ENCODE data around the gene CABLES1.
"Not testable (repeated sequence)": the region's sequence is repeated elsewhere in the genome, so short reads cannot be mapped to it uniquely, and the experiment has no call there.

CABLES1 gene

GRCh38 chr18:23134780-23135549 is at the start of gene CABLES1:
CABLES1 (plus strand) TSS chr18:23135485; CDS start chr18:23135763, 278 bp downstream.
- Mint-ChIP-seq H3K27me3 (peaks cover 29% of the 10 kb centered on the region), H3K4me3 (peak within 1 kb of the TSS; percentile 79), H3K4me1 (ENCODE audit: low read depth) (peaks cover 14% of the 10 kb centered on the region), H3K36me3 (no peaks in the 10 kb centered on the region), H3K9me3 (ENCODE audit: low read depth) (no peaks in the 10 kb centered on the region), H3K27ac (peak within 1 kb of the TSS; percentile 38)

GRCh38 chr18:23087352-23087751 is 47.9 kb upstream of the CABLES1 start:
- peaks cover 4% of the 10 kb centered on the region for H3K4me1 Mint-ChIP-seq (ENCODE audit: low read depth)
- H3K4me3 Mint-ChIP-seq = no peak overlapping the region
- no peaks in the 10 kb centered on the region for H3K27me3 Mint-ChIP-seq
- no peaks in the 10 kb centered on the region for H3K9me3 Mint-ChIP-seq (ENCODE audit: low read depth)
- H3K27ac Mint-ChIP-seq = no peak overlapping the region
- peaks cover 2% of the 10 kb centered on the region for H3K36me3 Mint-ChIP-seq

GRCh38 chr18:23088310-23088709 is 47.0 kb upstream of the CABLES1 start:
- Mint-ChIP-seq H3K4me1 (ENCODE audit: low read depth) (peaks cover 4% of the 10 kb centered on the region), H3K27me3 (no peaks in the 10 kb centered on the region), H3K4me3 (no peak overlapping the region), H3K27ac (no peak overlapping the region), H3K36me3 (peaks cover 2% of the 10 kb centered on the region), H3K9me3 (ENCODE audit: low read depth) (no peaks in the 10 kb centered on the region)

DNA sequence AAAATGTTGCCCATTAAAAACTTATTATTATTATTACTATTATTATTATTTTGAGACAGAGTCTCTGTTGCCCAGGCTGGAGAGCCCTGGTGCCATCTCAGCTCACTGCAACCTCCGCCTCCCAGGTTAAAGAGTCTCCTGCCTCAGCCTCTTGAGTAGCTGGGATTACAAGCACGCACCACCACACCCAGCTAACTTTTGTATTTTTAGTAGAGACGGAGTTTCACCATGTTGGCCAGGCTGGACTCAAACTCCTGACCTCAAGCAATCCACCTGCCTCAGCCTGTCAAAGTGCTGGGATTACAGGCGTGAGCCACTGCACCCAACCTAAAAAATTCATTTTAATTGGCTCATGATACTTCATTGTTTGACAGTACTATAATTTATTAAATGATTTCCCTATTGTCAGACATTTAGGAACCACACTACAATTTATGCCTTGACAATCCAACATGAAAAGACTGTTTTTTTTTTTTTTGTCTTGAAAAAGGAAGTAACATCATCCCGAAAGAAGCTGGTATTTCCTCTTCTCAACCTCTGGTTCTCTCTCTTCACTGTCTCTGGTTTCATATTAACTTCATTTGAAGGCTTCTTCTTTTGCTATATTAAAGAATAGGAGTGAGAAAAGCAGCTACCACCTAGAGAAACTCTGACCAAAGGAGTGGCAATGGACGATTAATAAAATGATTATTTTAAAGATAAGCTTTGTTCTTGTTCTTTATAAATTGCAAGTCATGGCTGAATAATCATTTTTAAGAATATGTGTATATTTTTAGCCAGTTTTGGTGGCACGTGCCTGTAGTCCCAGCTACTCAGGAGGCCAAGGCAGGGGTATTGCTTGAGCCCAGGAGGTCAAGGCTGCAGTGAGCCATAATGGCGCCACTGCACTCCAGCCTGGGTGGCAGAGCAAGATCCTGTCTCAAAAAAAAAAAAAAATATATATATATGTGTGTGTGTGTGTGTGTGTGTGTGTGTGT is 44.0 kb upstream of the CABLES1 start:
- not testable (repeated sequence) for H3K4me3 Mint-ChIP-seq; H3K36me3 Mint-ChIP-seq; H3K27me3 Mint-ChIP-seq; H3K27ac Mint-ChIP-seq; H3K9me3 Mint-ChIP-seq (ENCODE audit: low read depth); H3K4me1 Mint-ChIP-seq (ENCODE audit: low read depth)

GRCh38 chr18:23092121-23092520 is 43.2 kb upstream of the CABLES1 start:
- Mint-ChIP-seq H3K4me1 (ENCODE audit: low read depth) (peaks cover 4% of the 10 kb centered on the region), H3K27ac (no peak overlapping the region), H3K4me3 (no peak overlapping the region), H3K36me3 (no peaks in the 10 kb centered on the region), H3K9me3 (ENCODE audit: low read depth) (no peaks in the 10 kb centered on the region), H3K27me3 (no peaks in the 10 kb centered on the region)

GRCh38 chr18:23093130-23093529 is 42.2 kb upstream of the CABLES1 start:
- not testable (repeated sequence) for H3K9me3 Mint-ChIP-seq (ENCODE audit: low read depth); H3K27me3 Mint-ChIP-seq; H3K4me1 Mint-ChIP-seq (ENCODE audit: low read depth); H3K36me3 Mint-ChIP-seq; H3K4me3 Mint-ChIP-seq; H3K27ac Mint-ChIP-seq

DNA sequence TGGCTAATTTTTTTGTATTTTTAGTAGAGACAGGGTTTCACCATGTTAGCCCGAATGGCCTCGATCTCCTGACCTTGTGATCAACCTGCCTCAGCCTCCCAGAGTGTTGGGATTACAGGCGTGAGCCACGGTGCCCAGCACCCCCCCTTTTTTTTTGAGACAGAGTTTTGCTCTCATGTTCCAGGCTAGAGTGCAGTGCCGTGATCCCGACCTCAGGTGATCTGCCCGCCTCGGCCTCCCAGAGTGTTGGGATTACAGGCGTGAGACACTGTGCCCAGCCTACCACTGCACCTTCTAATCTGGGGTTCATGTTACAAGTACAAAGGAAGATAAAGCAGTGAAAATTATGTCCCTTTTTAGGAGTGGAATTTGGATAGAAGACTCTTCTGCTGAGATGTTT is 41.5 kb upstream of the CABLES1 start:
- Mint-ChIP-seq H3K27me3 (no peaks in the 10 kb centered on the region), H3K27ac (no peak overlapping the region), H3K9me3 (ENCODE audit: low read depth) (no peaks in the 10 kb centered on the region), H3K4me1 (ENCODE audit: low read depth) (peaks cover 4% of the 10 kb centered on the region), H3K4me3 (no peak overlapping the region), H3K36me3 (no peaks in the 10 kb centered on the region)

DNA sequence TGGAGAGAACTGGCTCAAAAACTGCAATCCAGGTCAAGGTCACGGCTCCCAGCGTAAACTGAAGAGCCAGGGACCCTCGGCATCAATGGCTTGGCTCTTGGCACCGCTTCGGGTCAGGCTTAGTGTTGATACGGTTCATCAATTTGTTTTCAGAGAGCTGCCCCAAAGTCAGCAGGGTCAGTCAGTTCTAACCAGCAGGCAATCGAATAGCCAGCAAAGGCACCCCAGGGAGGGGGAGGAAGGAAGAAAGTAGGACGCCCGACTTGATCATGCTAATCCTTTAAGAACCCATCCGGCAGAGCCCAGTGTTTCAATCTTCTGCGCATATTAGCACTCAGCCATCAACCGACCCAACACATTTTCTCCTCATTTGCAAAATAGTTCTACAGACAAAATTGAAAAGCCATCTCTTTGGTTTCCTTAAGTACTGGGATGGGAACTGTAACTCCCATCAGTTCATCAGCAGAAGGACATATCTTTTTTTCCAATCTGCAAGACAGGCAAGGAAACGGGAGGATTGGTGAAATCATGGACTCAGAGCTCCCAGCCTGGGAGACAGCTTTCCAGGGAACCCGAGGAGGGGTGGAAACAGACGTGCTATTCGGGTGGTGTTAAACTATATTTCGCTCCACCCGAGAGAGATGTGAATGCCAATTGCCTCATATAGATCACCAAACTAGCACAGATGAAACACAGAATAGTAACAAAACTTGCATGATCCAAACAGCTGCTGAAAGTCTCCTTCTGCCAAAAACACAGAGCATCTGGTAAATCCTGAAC is 40.7 kb upstream of the CABLES1 start:
- no peaks in the 10 kb centered on the region for H3K27me3 Mint-ChIP-seq
- H3K9me3 Mint-ChIP-seq (ENCODE audit: low read depth) = no peaks in the 10 kb centered on the region
- no peaks in the 10 kb centered on the region for H3K36me3 Mint-ChIP-seq
- no peak overlapping the region for H3K27ac Mint-ChIP-seq
- H3K4me3 Mint-ChIP-seq = no peak overlapping the region
- H3K4me1 Mint-ChIP-seq (ENCODE audit: low read depth) = peaks cover 4% of the 10 kb centered on the region

DNA sequence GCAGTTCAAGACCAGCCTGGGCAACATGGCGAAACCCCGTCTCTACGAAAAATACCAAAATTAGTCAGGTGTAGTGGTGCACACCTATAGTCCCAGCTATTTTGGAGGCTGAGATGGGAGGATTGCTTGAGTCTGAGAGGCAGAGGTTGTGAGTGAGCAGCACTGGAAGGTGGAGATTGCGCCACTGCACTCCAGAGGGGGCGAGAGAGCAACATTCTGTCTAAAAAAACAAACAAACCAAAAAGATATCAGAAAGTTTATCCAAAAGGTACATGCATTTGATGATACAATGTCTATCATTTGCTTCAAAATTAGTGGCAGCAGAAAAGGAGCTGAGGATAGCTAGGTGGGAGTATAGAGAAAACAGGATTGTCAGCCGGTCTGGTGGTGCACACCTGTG is 39.8 kb upstream of the CABLES1 start:
- H3K27me3 Mint-ChIP-seq = no peaks in the 10 kb centered on the region

DNA sequence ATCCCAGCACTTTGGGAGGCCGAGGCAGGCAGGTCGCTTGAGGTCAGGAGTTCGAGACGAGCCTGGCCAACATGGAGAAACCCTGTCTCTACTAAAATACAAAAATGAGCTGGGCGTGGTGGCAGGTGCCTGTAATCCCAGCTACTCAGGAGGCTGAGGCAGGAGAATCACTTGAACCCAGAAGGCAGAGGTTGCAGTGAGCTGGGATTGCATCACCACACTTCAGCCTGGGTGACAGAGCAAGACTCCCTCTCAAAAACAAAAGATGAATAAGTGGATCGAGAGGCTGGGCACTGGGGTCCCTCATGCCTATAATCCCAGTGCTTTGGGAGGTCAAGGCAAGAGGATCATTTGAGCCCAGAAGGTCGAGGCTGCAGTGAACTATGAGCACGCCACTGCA is 38.3 kb upstream of the CABLES1 start:
- H3K36me3 Mint-ChIP-seq; H3K4me1 Mint-ChIP-seq (ENCODE audit: low read depth); H3K27me3 Mint-ChIP-seq; H3K4me3 Mint-ChIP-seq; H3K9me3 Mint-ChIP-seq (ENCODE audit: low read depth); H3K27ac Mint-ChIP-seq: not testable (repeated sequence)

More for the DNA sequence above, 39.8 kb upstream of the CABLES1 start:
- Mint-ChIP-seq H3K9me3 (ENCODE audit: low read depth) (no peaks in the 10 kb centered on the region), H3K4me3 (no peak overlapping the region), H3K4me1 (ENCODE audit: low read depth) (peaks cover 4% of the 10 kb centered on the region), H3K36me3 (no peaks in the 10 kb centered on the region), H3K27ac (no peak overlapping the region)

DNA sequence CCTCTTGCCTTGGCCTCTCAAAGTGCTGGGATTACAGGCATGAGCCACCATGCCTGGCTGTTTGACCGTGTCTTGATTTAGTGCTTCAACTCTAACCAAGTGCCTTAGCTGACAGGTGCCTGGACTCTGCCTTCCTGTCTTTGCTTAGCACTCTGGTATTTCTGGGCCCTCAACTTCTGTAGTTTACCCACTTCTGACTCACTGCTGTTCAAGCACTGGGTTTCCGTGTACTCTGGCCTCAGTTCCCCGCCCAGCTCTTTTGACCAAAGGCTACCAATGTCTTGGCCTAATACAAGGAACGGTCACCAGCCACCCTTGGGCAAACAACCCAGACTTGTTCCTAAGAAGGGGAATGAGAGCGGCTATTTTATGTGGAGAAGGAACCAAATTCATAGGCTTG is 35.7 kb upstream of the CABLES1 start:
- Mint-ChIP-seq H3K27me3 (no peaks in the 10 kb centered on the region), H3K4me3 (no peak overlapping the region), H3K9me3 (ENCODE audit: low read depth) (no peaks in the 10 kb centered on the region), H3K36me3 (no peaks in the 10 kb centered on the region), H3K4me1 (ENCODE audit: low read depth) (no peaks in the 10 kb centered on the region), H3K27ac (no peak overlapping the region)

DNA sequence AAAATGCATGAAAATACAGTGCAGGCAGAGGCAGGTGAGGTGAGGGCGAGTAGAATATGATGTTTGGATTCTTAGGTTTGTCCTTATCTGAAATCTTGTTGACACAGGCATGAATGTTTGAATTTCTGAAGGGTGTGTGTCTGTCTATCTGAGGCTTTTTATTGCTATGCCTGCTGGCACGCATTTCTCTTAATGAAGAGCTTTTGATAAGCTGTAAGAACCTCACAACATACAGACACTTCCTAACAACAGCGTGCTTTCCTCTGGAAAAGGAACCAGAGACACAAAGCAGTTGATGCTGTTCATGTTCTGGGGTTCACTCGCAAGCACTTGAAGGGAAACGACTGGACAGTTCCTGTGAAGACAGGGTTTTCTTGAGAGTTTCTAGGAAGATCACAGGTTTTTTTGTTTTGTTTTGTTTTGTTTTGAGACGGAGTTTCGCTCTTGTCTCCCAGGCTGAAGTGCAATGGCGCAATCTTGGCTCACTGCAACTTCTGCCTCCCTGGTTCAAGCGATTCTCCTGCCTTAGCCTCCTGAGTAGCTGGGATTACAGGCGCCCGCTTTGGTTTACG is 33.3 kb upstream of the CABLES1 start:
- H3K27me3 Mint-ChIP-seq = no peaks in the 10 kb centered on the region
- H3K27ac Mint-ChIP-seq = no peak overlapping the region
- H3K36me3 Mint-ChIP-seq = no peaks in the 10 kb centered on the region
- H3K4me3 Mint-ChIP-seq = no peak overlapping the region
- no peaks in the 10 kb centered on the region for H3K9me3 Mint-ChIP-seq (ENCODE audit: low read depth)
- no peaks in the 10 kb centered on the region for H3K4me1 Mint-ChIP-seq (ENCODE audit: low read depth)

DNA sequence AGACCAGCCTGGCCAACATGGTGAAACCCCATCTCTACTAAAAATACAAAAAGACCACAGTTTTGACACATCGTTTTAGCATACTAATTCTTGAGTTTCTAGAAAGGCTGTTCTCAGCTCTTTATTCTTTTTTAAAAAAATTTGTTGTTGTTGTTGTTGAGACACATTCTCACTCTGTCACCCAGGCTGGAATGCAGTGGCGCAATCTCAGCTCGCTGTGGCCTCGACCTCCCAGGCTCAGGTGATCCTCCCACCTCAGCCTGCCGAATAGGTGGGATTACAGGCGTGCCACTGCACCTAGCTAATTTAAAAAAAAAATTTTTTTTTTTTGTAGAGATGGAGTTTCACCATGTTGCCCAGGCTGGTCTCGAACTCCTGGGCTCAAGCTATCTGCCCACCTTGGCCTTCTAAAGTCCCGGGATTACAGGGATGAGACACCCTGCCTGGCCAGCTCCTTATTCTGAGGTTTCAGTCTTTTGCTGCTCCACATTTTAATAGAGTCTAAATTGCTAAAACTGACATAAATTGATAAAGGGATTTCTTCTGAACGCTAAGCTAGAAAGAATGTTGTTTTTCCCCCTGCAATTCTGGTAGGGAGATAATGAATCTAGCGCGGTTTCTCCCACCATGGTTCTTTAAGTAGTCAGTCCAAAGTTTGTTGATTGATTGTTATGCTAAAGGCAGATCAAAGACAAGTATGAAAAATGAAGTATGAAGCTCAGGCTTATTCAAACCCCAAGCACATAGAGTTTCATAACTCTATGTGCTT is 32.6 kb upstream of the CABLES1 start:
- no peaks in the 10 kb centered on the region for H3K9me3 Mint-ChIP-seq (ENCODE audit: low read depth)
- H3K4me1 Mint-ChIP-seq (ENCODE audit: low read depth) = no peaks in the 10 kb centered on the region
- H3K4me3 Mint-ChIP-seq = no peak overlapping the region
- no peaks in the 10 kb centered on the region for H3K36me3 Mint-ChIP-seq
- H3K27ac Mint-ChIP-seq = no peak overlapping the region
- no peaks in the 10 kb centered on the region for H3K27me3 Mint-ChIP-seq

DNA sequence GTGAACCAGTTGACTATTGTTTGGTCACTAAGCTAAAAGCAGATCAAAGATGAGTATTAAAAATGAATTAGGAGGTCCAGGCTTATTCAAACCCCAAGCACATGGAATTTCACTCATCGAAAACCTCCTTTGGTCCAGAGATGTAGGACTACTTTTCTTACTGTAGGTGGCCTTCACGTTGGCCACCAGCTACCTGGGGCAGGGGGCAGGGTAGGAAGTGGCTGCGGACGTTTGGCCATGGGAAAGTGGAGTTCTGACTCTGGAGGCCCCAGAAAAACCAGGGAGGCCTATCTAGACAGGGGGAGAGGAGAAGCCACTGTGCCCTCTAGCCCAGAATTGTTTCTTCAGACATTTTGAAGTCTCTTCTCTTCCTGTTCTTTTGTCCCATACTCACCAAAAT is 31.8 kb upstream of the CABLES1 start:
- Mint-ChIP-seq H3K36me3 (no peaks in the 10 kb centered on the region), H3K27ac (no peak overlapping the region)

More for the DNA sequence above, 31.8 kb upstream of the CABLES1 start:
- Mint-ChIP-seq H3K27me3 (no peaks in the 10 kb centered on the region), H3K9me3 (ENCODE audit: low read depth) (no peaks in the 10 kb centered on the region), H3K4me1 (ENCODE audit: low read depth) (no peaks in the 10 kb centered on the region), H3K4me3 (no peak overlapping the region)
